GM12878 (cell line): ENCODE measurements around the gene PKMYT1. TPM values are rescaled to one million over a fixed set of nuclear protein-coding genes. Genes with fewer than 3 reads are reported as not detected.

Experiments used
- ATAC-seq: fragments of 200-7000 bp; cut with Tn5 transposase; 3 replicates; pipeline ENCODE4 v1.9.1; 2020; ENCODE audit warnings: mild to moderate bottlenecking, moderate library complexity
- BruUV-seq: library from RNA; stranded (reverse); fragments of 400-500 nt; replicated peaks from 2 replicates; lab custom pipeline; 2021; lab: Mats Ljungman, UMichigan
- CTCF ChIA-PET: fragments of 300-600 bp; sonication (Branson Sonifier 250); formaldehyde crosslinking; extraction: SDS; loops from one replicate; lab custom pipeline; 2021; ENCODE audit warnings: inconsistent platforms; lab: Yijun Ruan, JAX
- POLR2A ChIA-PET: fragments of 350-600 bp; formaldehyde crosslinking; extraction: SDS; loops from one replicate; lab custom pipeline; 2021; ENCODE audit warnings: inconsistent platforms; lab: Charles Lee
- RAD21 ChIA-PET: fragments of 300-600 bp; sonication (Branson Sonifier 250); formaldehyde crosslinking; loops from one replicate; lab custom pipeline; 2023; ENCODE audit warnings: antibody characterized with exemption; ENCODE audit not compliant: unreplicated experiment; lab: Charles Lee
- SMC1A ChIA-PET: fragments of 300-600 bp; sonication (Branson Sonifier 250); formaldehyde crosslinking; loops from one replicate; lab custom pipeline; 2023; ENCODE audit not compliant: unreplicated experiment, uncharacterized antibody; lab: Charles Lee
- DNase-seq: peaks from one replicate; pipeline ENCODE4 v3.0.0-alpha.2; 2011; ENCODE audit warnings: low read depth, low spot score
- FAIRE-seq: peaks from 3 replicates; lab custom pipeline; 2011; peaks lifted over from hg19 to GRCh38; lab: Jason Lieb, UNC
- H2AFZ ChIP-seq: 2 replicates; pipeline ENCODE4 v1.6.0; 2011; ENCODE audit warnings: low read depth, low read length, control low read depth; ENCODE audit not compliant: control insufficient read depth
- H3K27ac ChIP-seq: 2 replicates; pipeline ENCODE4 v1.5.1; 2011; ENCODE audit warnings: control low read depth; ENCODE audit not compliant: control insufficient read depth, insufficient read depth
- H3K27me3 ChIP-seq, 2 experiments: replicated peaks in 1 of 2; 2 replicates each; pipeline versions ENCODE4 v1.6.0 to v1.6.1; 2011; ENCODE audit warnings: low read length in 1 of 2; ENCODE audit not compliant: control insufficient read depth in 2 of 2, insufficient read depth in 2 of 2
- H3K36me3 ChIP-seq, 2 experiments: 2 replicates each; pipeline ENCODE4 v1.5.1; 2011; ENCODE audit warnings: low read length in 1 of 2; ENCODE audit not compliant: control insufficient read depth in 2 of 2, insufficient read depth in 2 of 2
- H3K4me1 ChIP-seq: 2 replicates; pipeline ENCODE4 v1.6.1; 2011; ENCODE audit warnings: mild to moderate bottlenecking, low read length, moderate library complexity, mixed read lengths; ENCODE audit not compliant: control insufficient read depth, insufficient read depth
- H3K4me2 ChIP-seq: 2 replicates; pipeline ENCODE4 v1.6.0; 2011; ENCODE audit warnings: control low read depth; ENCODE audit not compliant: control insufficient read depth, insufficient read depth
- H3K4me3 ChIP-seq: fragments of 200-600 bp; sonication (generic); 2 replicates; pipeline ENCODE4 v1.5.1; 2016
- H3K79me2 ChIP-seq: 2 replicates; pipeline ENCODE4 v1.6.0; 2011; ENCODE audit warnings: low read length; ENCODE audit not compliant: control insufficient read depth, insufficient read depth
- H3K9ac ChIP-seq: 2 replicates; pipeline ENCODE4 v1.8.0; 2011; ENCODE audit warnings: low read length, control low read depth, mixed read lengths; ENCODE audit not compliant: control insufficient read depth, insufficient read depth
- H3K9me3 ChIP-seq: replicated peaks from 3 replicates; pipeline ENCODE4 v1.5.1; 2011; ENCODE audit warnings: mild to moderate bottlenecking, low read length; ENCODE audit not compliant: control insufficient read depth, insufficient read depth
- H4K20me1 ChIP-seq: 2 replicates; pipeline ENCODE4 v1.6.0; 2011; ENCODE audit not compliant: control insufficient read depth, insufficient read depth
- CREB1 ChIP-seq: IDR thresholded peaks from 2 replicates; pipeline ENCODE4 v1.6.1; 2012; ENCODE audit warnings: low read depth, mild to moderate bottlenecking, inconsistent platforms
- EED ChIP-seq: sonication (generic); IDR thresholded peaks from 2 replicates; pipeline ENCODE4 v1.6.1; 2016; ENCODE audit warnings: antibody characterized with exemption, low read depth
- IRF4 ChIP-seq: IDR thresholded peaks from 2 replicates; pipeline ENCODE4 v1.6.1; 2011; ENCODE audit warnings: low read depth, low read length
- KAT2A ChIP-seq: conservative IDR thresholded peaks from 2 replicates; pipeline ENCODE4 v1.6.1; 2011; ENCODE audit warnings: low read depth, low read length; ENCODE audit not compliant: control insufficient read depth
- POLR2A ChIP-seq: IDR thresholded peaks from 2 replicates; pipeline ENCODE4 v1.6.1; 2011; ENCODE audit warnings: low read depth, mild to moderate bottlenecking, low read length
- SUZ12 ChIP-seq: fragments of 200-600 bp; sonication (generic); IDR thresholded peaks from one replicate; pipeline ENCODE4 v1.6.1; 2018; ENCODE audit warnings: antibody characterized with exemption, mild to moderate bottlenecking; ENCODE audit not compliant: unreplicated experiment
- WGBS: methylation state at CpG from one replicate; pipeline ENCODE4 v1.1.6; 2016; ENCODE audit warnings: low lambda C conversion rate; ENCODE audit not compliant: insufficient replicate concordance, insufficient coverage; ENCODE audit errors: missing lambda C conversion rate; 5-methylcytosine and 5-hydroxymethylcytosine counted together
- in situ Hi-C: fragments of 300-500 bp; cut with MboI; formaldehyde crosslinking; loops from 9 replicates; pipeline ENCODE4 v1.14.3; 2018; ENCODE audit warnings: mixed read lengths
- intact Hi-C: fragments of 100-400 bp; cut with micrococcal nuclease; formaldehyde crosslinking; loops from one replicate; pipeline ENCODE4 v1.14.2; 2022; ENCODE audit not compliant: unreplicated experiment
- polyA plus RNA-seq, 11 experiments: library from polyadenylated mRNA; depleted of rRNA in 4 of 11; unstranded in 6 of 11; stranded (reverse) in 5 of 11; fragments of >200 nt; fragmentation: Nextera tagmentation in 4 of 11; fragmentation: Illumina TruSeq in 1 of 11; extraction: Ambion mirVana in 4 of 11; extraction: Trizol in 1 of 11; gene quantifications; 1 replicate in 1 of 11; 2 replicates in 10 of 11; pipeline versions ENCODE4 v1.2.1 to v1.2.3, GENCODE V29; 2011 to 2016; ENCODE audit warnings: inconsistent platforms in 2 of 11, missing spikeins in 2 of 11, low read depth in 1 of 11
- total RNA-seq, 4 experiments: library from RNA; depleted of rRNA in 3 of 4; stranded (reverse); fragments of >200 nt in 3 of 4; fragmentation: Illumina TruSeq in 1 of 4; extraction: Trizol in 1 of 4; gene quantifications; 2 replicates each; pipeline versions ENCODE4 v1.2.1 to v1.2.3, GENCODE V29; 2013 to 2021
- TF ChIP-seq, protein P1 (sequence below): fragments of 150-350 bp; IDR thresholded peaks from 2 replicates; pipeline ENCODE4 v1.6.1; 2016; ENCODE audit warnings: low read depth, low read length
- TF ChIP-seq, protein P2 (sequence below): IDR thresholded peaks from 2 replicates; pipeline ENCODE4 v1.6.1; 2011; ENCODE audit warnings: mild to moderate bottlenecking, low read depth, low read length, moderate library complexity; ENCODE audit not compliant: insufficient replicate concordance
- TF ChIP-seq, protein P3 (sequence below): IDR thresholded peaks from 2 replicates; pipeline ENCODE4 v1.6.1; 2011; ENCODE audit warnings: low read depth, low read length, improper control_type of control experiment, borderline replicate concordance

The PKMYT1 gene
- total and polyA plus RNA-seq, 10 of the 15 experiments (the other 5 are each of a cell fraction or from before 2014, with no cell fraction given) = 4.6 to 101 (median 29.9) TPM

DNA sequence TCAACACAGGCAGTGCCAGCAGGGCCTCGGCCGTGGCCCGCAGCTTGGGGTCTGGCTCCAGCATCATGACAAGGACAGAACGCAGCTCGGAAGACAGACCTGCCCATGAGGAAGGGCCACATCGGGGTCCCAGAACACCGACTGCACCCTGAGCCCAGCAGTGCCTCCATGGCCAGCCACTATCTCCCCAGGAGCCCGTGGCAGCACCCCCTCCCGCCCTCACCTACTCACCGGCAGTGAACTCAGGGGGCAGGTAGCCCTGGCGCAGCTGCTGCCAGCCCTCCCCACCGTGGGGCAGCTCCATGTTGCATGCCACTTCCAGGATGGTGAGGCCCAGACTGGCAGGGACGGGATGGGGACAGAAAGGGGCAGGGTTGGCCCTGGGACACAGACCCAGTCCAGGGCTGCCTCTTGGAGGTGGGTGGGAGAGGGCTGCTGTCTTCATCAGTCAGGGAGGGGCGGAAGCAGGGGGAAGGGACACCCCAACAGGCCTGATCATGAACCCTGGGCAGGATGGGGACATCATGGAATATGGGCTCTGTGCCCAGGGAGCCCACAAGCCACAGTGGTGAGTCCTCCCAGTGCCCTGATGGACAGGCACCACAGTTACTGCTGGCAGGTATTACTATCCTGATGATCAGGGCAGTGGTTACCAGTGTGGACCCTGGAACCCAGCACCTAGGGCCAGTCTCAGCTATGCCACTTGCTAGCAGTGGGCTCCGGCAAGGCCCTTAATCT lies 5.8 kb downstream of the PKMYT1 start:
- intact Hi-C loops (no loop called here), in situ Hi-C loops (no loop called here)
- ChIA-PET SMC1A (no interaction called here), POLR2A (interaction anchor here (1.1 kb wide), 1 partner anchor 29 kb away, joined by 3 read pairs; no protein-coding TSS in a partner anchor), RAD21 (interaction anchor here (0.9 kb wide), 1 partner anchor 9 kb away, joined by 3 read pairs; no protein-coding TSS in a partner anchor), CTCF (no interaction called here)
- no TSS peak for BruUV-seq
- Histone ChIP-seq H3K36me3 (peaks cover 4 to 22% of the 10 kb centered on the region in 2 experiments; a peak in 3 of 4 replicates), H4K20me1 (no peaks in the 10 kb centered on the region), H3K4me3 (no peak overlapping the region), H3K27ac (no peak overlapping the region), H3K9me3 (no peaks in the 10 kb centered on the region), H3K4me1 (peaks cover 9% of the 10 kb centered on the region), H3K9ac (no peak overlapping the region), H3K27me3 (no peaks in the 10 kb centered on the region), H3K4me2 (no peak overlapping the region), H3K79me2 (peaks cover 18% of the 10 kb centered on the region), H2AFZ (no peak overlapping the region)
- DNase-seq = no peak
- TF ChIP-seq CREB1 (no peak), EED (no peak), POLR2A (peak; percentile 56), IRF4 (no peak), KAT2A (no peak)
- ATAC-seq = no peak
- no peak for FAIRE-seq
- WGBS = 95% methylated on average over 15 of the region's 15 CpGs

DNA sequence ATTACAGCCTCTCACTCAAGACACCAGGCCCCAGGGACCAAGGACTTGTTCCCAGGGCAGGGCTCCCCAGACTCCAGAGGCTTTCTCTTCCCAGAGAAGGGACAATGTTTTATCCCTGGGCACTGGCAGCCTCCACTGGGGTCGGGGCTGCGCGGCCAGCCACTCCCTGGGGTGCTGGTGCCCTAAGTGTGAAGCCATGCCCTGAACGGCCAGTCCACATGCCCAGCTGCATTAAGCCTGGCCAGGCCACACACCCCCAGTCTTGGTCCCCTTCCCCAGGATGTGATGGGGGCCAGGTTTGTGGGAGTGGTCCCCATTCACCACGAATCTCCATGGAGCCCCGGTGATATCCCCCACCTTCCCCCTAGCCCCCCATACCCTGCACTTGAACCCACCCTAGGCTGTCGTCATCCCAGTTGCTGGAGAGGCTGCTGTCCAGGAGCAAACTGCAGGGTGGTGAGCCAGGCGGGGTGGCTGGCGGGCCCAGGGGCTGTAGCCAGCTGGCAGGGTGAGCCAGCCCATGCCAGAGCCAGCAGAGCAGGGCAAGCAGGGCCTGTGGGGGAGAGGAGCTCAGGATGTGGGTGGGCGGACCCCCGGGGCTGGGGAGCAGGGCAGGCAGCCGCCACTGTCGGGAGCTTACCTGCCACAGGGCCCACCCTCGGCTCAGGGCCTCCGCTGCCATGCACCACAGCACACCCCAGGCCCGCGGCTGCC lies 6.5 kb downstream of the PKMYT1 start:
- no peak for ATAC-seq
- TF ChIP-seq, protein P1, sequence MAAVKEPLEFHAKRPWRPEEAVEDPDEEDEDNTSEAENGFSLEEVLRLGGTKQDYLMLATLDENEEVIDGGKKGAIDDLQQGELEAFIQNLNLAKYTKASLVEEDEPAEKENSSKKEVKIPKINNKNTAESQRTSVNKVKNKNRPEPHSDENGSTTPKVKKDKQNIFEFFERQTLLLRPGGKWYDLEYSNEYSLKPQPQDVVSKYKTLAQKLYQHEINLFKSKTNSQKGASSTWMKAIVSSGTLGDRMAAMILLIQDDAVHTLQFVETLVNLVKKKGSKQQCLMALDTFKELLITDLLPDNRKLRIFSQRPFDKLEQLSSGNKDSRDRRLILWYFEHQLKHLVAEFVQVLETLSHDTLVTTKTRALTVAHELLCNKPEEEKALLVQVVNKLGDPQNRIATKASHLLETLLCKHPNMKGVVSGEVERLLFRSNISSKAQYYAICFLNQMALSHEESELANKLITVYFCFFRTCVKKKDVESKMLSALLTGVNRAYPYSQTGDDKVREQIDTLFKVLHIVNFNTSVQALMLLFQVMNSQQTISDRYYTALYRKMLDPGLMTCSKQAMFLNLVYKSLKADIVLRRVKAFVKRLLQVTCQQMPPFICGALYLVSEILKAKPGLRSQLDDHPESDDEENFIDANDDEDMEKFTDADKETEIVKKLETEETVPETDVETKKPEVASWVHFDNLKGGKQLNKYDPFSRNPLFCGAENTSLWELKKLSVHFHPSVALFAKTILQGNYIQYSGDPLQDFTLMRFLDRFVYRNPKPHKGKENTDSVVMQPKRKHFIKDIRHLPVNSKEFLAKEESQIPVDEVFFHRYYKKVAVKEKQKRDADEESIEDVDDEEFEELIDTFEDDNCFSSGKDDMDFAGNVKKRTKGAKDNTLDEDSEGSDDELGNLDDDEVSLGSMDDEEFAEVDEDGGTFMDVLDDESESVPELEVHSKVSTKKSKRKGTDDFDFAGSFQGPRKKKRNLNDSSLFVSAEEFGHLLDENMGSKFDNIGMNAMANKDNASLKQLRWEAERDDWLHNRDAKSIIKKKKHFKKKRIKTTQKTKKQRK = no peak
- TF ChIP-seq, protein P2, sequence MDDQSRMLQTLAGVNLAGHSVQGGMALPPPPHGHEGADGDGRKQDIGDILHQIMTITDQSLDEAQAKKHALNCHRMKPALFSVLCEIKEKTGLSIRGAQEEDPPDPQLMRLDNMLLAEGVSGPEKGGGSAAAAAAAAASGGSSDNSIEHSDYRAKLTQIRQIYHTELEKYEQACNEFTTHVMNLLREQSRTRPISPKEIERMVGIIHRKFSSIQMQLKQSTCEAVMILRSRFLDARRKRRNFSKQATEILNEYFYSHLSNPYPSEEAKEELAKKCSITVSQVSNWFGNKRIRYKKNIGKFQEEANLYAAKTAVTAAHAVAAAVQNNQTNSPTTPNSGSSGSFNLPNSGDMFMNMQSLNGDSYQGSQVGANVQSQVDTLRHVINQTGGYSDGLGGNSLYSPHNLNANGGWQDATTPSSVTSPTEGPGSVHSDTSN = no peak
- TF ChIP-seq SUZ12 = no peak
- TF ChIP-seq, protein P3, sequence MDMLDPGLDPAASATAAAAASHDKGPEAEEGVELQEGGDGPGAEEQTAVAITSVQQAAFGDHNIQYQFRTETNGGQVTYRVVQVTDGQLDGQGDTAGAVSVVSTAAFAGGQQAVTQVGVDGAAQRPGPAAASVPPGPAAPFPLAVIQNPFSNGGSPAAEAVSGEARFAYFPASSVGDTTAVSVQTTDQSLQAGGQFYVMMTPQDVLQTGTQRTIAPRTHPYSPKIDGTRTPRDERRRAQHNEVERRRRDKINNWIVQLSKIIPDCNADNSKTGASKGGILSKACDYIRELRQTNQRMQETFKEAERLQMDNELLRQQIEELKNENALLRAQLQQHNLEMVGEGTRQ = no peak

More for the DNA sequence above, 6.5 kb downstream of the PKMYT1 start:
- H3K27ac ChIP-seq = no peak overlapping the region
- H3K36me3 ChIP-seq = peaks cover 4 to 22% of the 10 kb centered on the region in 2 experiments; a peak in 3 of 4 replicates
- no TSS peak for BruUV-seq
- in situ Hi-C loops = no loop called here
- POLR2A ChIA-PET = interaction anchor here (1.1 kb wide), 1 partner anchor 28 kb away, joined by 3 read pairs; no protein-coding TSS in a partner anchor
- H3K4me2 ChIP-seq = no peak overlapping the region
- peaks cover 16% of the 10 kb centered on the region for H3K79me2 ChIP-seq
- RAD21 ChIA-PET = no interaction called here
- H2AFZ ChIP-seq = no peak overlapping the region
- H3K9ac ChIP-seq = no peak overlapping the region
- H3K9me3 ChIP-seq = no peaks in the 10 kb centered on the region
- no peaks in the 10 kb centered on the region for H4K20me1 ChIP-seq
- DNase-seq = no peak
- SMC1A ChIA-PET = no interaction called here
- H3K27me3 ChIP-seq = no peaks in the 10 kb centered on the region
- no peak overlapping the region for H3K4me3 ChIP-seq
- CTCF ChIA-PET = no interaction called here
- intact Hi-C loops = no loop called here
- H3K4me1 ChIP-seq = peaks cover 4% of the 10 kb centered on the region
- 69% methylated on average over 17 of the region's 17 CpGs for WGBS
- no peak for FAIRE-seq
